Neural progenitor cell (in vitro differentiated cells): Measurements from ENCODE around the gene NRSN1. TPM values are rescaled to one million over a fixed set of nuclear protein-coding genes. Genes with fewer than 3 reads are reported as not detected.

Experiments
- DNase-seq: peaks from one replicate; pipeline ENCODE4 v3.0.0-alpha.2; 2016; ENCODE audit warnings: low spot score
- H2AFZ ChIP-seq: fragments of 200-600 bp; sonication (generic); replicated peaks from 2 replicates; pipeline ENCODE4 v1.6.1; 2016; ENCODE audit warnings: antibody characterized with exemption
- H3F3A ChIP-seq: fragments of 200-600 bp; sonication (generic); 2 replicates; pipeline ENCODE4 v1.6.1; 2016; ENCODE audit warnings: antibody characterized with exemption, low read depth
- H3K27ac ChIP-seq: fragments of 200-600 bp; sonication (generic); 2 replicates; pipeline ENCODE4 v1.5.1; 2016; ENCODE audit warnings: mild to moderate bottlenecking
- H3K27me3 ChIP-seq: fragments of 200-600 bp; sonication (generic); 2 replicates; pipeline ENCODE4 v1.6.1; 2016; ENCODE audit warnings: mild to moderate bottlenecking, moderate library complexity
- H3K36me3 ChIP-seq: fragments of 200-600 bp; sonication (generic); 2 replicates; pipeline ENCODE4 v1.5.1; 2016
- H3K4me1 ChIP-seq: fragments of 200-600 bp; sonication (generic); 2 replicates; pipeline ENCODE4 v1.6.1; 2016; ENCODE audit warnings: mixed run types
- H3K4me2 ChIP-seq: fragments of 200-600 bp; sonication (generic); 2 replicates; pipeline ENCODE4 v1.6.1; 2016
- H3K4me3 ChIP-seq: fragments of 200-600 bp; sonication (generic); 2 replicates; pipeline ENCODE4 v1.5.1; 2016
- H3K79me2 ChIP-seq: fragments of 200-600 bp; sonication (generic); 2 replicates; pipeline ENCODE4 v1.6.1; 2016; ENCODE audit warnings: low read depth
- H3K9ac ChIP-seq: fragments of 200-600 bp; sonication (generic); 2 replicates; pipeline ENCODE4 v1.6.1; 2016
- H3K9me3 ChIP-seq: fragments of 200-600 bp; sonication (generic); 2 replicates; pipeline ENCODE4 v1.5.1; 2016; ENCODE audit warnings: low read depth
- H4K20me1 ChIP-seq: fragments of 200-600 bp; sonication (generic); 2 replicates; pipeline ENCODE4 v1.6.1; 2016; ENCODE audit warnings: low read depth
- H3K27ac Mint-ChIP-seq: 3 replicates; pipeline ENCODE4 v1.8.0; 2021; ENCODE audit warnings: mixed read lengths
- H3K27me3 Mint-ChIP-seq: 2 replicates; pipeline ENCODE4 v1.8.0; 2022; ENCODE audit warnings: low read depth, mild to moderate bottlenecking, inconsistent platforms, moderate library complexity, mixed read lengths; ENCODE audit not compliant: insufficient read depth
- H3K36me3 Mint-ChIP-seq: 3 replicates; pipeline ENCODE4 v1.8.0; 2021; ENCODE audit warnings: mixed read lengths
- H3K4me1 Mint-ChIP-seq: 3 replicates; pipeline ENCODE4 v1.8.0; 2021; ENCODE audit warnings: mixed read lengths
- H3K4me3 Mint-ChIP-seq: 3 replicates; pipeline ENCODE4 v1.8.0; 2021; ENCODE audit warnings: mild to moderate bottlenecking, moderate library complexity, mixed read lengths
- H3K9me3 Mint-ChIP-seq: 3 replicates; pipeline ENCODE4 v1.8.0; 2020; ENCODE audit warnings: mixed read lengths
- CTCF ChIP-seq: fragments of 200-600 bp; sonication (generic); IDR thresholded peaks from 2 replicates; pipeline ENCODE4 v1.5.1; 2017; ENCODE audit warnings: antibody characterized with exemption, mild to moderate bottlenecking
- EZH2 ChIP-seq: fragments of 200-600 bp; sonication (generic); IDR thresholded peaks from 2 replicates; pipeline ENCODE4 v1.6.1; 2017; ENCODE audit warnings: antibody characterized with exemption, mild to moderate bottlenecking, moderate library complexity
- EZH2phosphoT487 ChIP-seq: fragments of 200-600 bp; sonication (generic); IDR thresholded peaks from 2 replicates; pipeline ENCODE4 v1.6.1; 2017; ENCODE audit warnings: antibody characterized with exemption
- total RNA-seq: library from RNA; depleted of rRNA; stranded (reverse); fragments of >200 nt; gene quantifications from 2 replicates; pipeline ENCODE4 v1.2.3, GENCODE V29; 2015; ENCODE audit warnings: low replicate concordance

The NRSN1 gene
- total RNA-seq, 1 donor from 2014 or later = 0.19 TPM

- Histone ChIP-seq H3K36me3 (no peaks in the 10 kb centered on the region), H3K79me2 (no peaks in the 10 kb centered on the region), H3K9ac (no peak overlapping the region), H3K27ac (no peak overlapping the region), H3K27me3 (no peaks in the 10 kb centered on the region), H3F3A (no peaks in the 10 kb centered on the region), H3K4me3 (no peak overlapping the region), H2AFZ (no peak overlapping the region), H3K9me3 (no peaks in the 10 kb centered on the region), H3K4me2 (no peak overlapping the region), H3K4me1 (peaks cover 17% of the 10 kb centered on the region), H4K20me1 (no peaks in the 10 kb centered on the region)
- Mint-ChIP-seq H3K27me3 (peaks cover 2% of the 10 kb centered on the region), H3K36me3 (no peaks in the 10 kb centered on the region), H3K9me3 (no peaks in the 10 kb centered on the region), H3K27ac (no peak overlapping the region), H3K4me3 (no peak overlapping the region), H3K4me1 (peaks cover 4% of the 10 kb centered on the region)
- TF ChIP-seq EZH2 (no peak), CTCF (no peak), EZH2phosphoT487 (no peak)
- no peak for DNase-seq
Observed at GRCh38 chr6:24093381-24093780, 32.6 kb upstream of the NRSN1 start.

- no peak for TF ChIP-seq CTCF
- TF ChIP-seq EZH2 = no peak
- TF ChIP-seq EZH2phosphoT487 = no peak
- no peaks in the 10 kb centered on the region for H3K27me3 Mint-ChIP-seq
Observed at GRCh38 chr6:24099181-24099580, 26.8 kb upstream of the NRSN1 start.

GRCh38 chr6:24100024-24100769, 25.8 kb upstream of the NRSN1 start:
- no peak overlapping the region for H3K4me3 ChIP-seq
- no peak for DNase-seq
- H3K9ac ChIP-seq = no peak overlapping the region
- no peak for TF ChIP-seq CTCF
- TF ChIP-seq EZH2 = no peak
- no peak for TF ChIP-seq EZH2phosphoT487
- H2AFZ ChIP-seq = no peak overlapping the region
- peaks cover 29% of the 10 kb centered on the region for H3K4me1 ChIP-seq
- H3K36me3 Mint-ChIP-seq = no peaks in the 10 kb centered on the region
- peaks cover 7% of the 10 kb centered on the region for H3F3A ChIP-seq
- no peaks in the 10 kb centered on the region for H3K27me3 Mint-ChIP-seq
- no peaks in the 10 kb centered on the region for H3K9me3 ChIP-seq
- no peaks in the 10 kb centered on the region for H3K27me3 ChIP-seq
- no peaks in the 10 kb centered on the region for H3K79me2 ChIP-seq
- no peaks in the 10 kb centered on the region for H3K36me3 ChIP-seq
- no peak overlapping the region for H3K27ac Mint-ChIP-seq
- H3K4me1 Mint-ChIP-seq = peaks cover 7% of the 10 kb centered on the region
- no peak overlapping the region for H3K4me2 ChIP-seq
- H3K9me3 Mint-ChIP-seq = no peaks in the 10 kb centered on the region
- H4K20me1 ChIP-seq = no peaks in the 10 kb centered on the region
- H3K4me3 Mint-ChIP-seq = no peak overlapping the region
- H3K27ac ChIP-seq = no peak overlapping the region

More at GRCh38 chr6:24099181-24099580, 26.8 kb upstream of the NRSN1 start:
- Histone ChIP-seq H3K4me3 (no peak overlapping the region), H3K27ac (no peak overlapping the region), H3K36me3 (no peaks in the 10 kb centered on the region), H3K79me2 (no peaks in the 10 kb centered on the region), H3K27me3 (no peaks in the 10 kb centered on the region), H3K4me1 (peaks cover 22% of the 10 kb centered on the region), H3K4me2 (no peak overlapping the region), H3K9ac (no peak overlapping the region), H4K20me1 (no peaks in the 10 kb centered on the region), H2AFZ (no peak overlapping the region), H3K9me3 (no peaks in the 10 kb centered on the region), H3F3A (no peaks in the 10 kb centered on the region)
- Mint-ChIP-seq H3K27ac (no peak overlapping the region), H3K9me3 (no peaks in the 10 kb centered on the region), H3K4me3 (no peak overlapping the region), H3K36me3 (no peaks in the 10 kb centered on the region), H3K4me1 (peaks cover 3% of the 10 kb centered on the region)
- no peak for DNase-seq
